ENCODE results near the gene GOPC.

GOPC gene

GRCh38 chr6:117547688-117548621 lies 54.4 kb downstream of the GOPC start:
- Mint-ChIP-seq H3K27ac (peak overlapping the region; percentile 80), H3K36me3 (ENCODE audit: low read depth) (peaks cover 3% of the 10 kb centered on the region), H3K4me1 (ENCODE audit: low read depth) (peaks cover 34% of the 10 kb centered on the region), H3K27me3 (ENCODE audit: low read depth) (peaks cover 13% of the 10 kb centered on the region), H3K9me3 (no peaks in the 10 kb centered on the region), H3K4me3 (peak overlapping the region; percentile 69)

- Mint-ChIP-seq H3K27ac (peak overlapping the region; percentile 24), H3K4me1 (ENCODE audit: low read depth) (peaks cover 34% of the 10 kb centered on the region), H3K9me3 (no peaks in the 10 kb centered on the region), H3K4me3 (peak overlapping the region; percentile 25), H3K36me3 (ENCODE audit: low read depth) (peaks cover 3% of the 10 kb centered on the region), H3K27me3 (ENCODE audit: low read depth) (peaks cover 13% of the 10 kb centered on the region)
Observed at GRCh38 chr6:117546674-117547073, 55.6 kb downstream of the GOPC start.

- Mint-ChIP-seq H3K27ac (no peak overlapping the region), H3K9me3 (no peaks in the 10 kb centered on the region), H3K27me3 (ENCODE audit: low read depth) (peaks cover 13% of the 10 kb centered on the region), H3K4me1 (ENCODE audit: low read depth) (peaks cover 27% of the 10 kb centered on the region), H3K4me3 (no peak overlapping the region), H3K36me3 (ENCODE audit: low read depth) (peaks cover 3% of the 10 kb centered on the region)
Observed at GRCh38 chr6:117545161-117545595, 57.1 kb downstream of the GOPC start.

- H3K4me3 Mint-ChIP-seq: no peak overlapping the region
- no peak overlapping the region for H3K27ac Mint-ChIP-seq
- peaks cover 3% of the 10 kb centered on the region for H3K36me3 Mint-ChIP-seq (ENCODE audit: low read depth)
- H3K27me3 Mint-ChIP-seq (ENCODE audit: low read depth): peaks cover 13% of the 10 kb centered on the region
- peaks cover 24% of the 10 kb centered on the region for H3K4me1 Mint-ChIP-seq (ENCODE audit: low read depth)
- H3K9me3 Mint-ChIP-seq: no peaks in the 10 kb centered on the region
Observed at GRCh38 chr6:117544716-117545115, 57.6 kb downstream of the GOPC start.

- Mint-ChIP-seq H3K9me3 (no peaks in the 10 kb centered on the region), H3K4me1 (ENCODE audit: low read depth) (peaks cover 7% of the 10 kb centered on the region), H3K36me3 (ENCODE audit: low read depth) (peaks cover 6% of the 10 kb centered on the region), H3K27me3 (ENCODE audit: low read depth) (peaks cover 11% of the 10 kb centered on the region), H3K4me3 (no peak overlapping the region), H3K27ac (no peak overlapping the region)
Observed at GRCh38 chr6:117542493-117542892, 59.8 kb downstream of the GOPC start.

- Mint-ChIP-seq H3K9me3 (no peaks in the 10 kb centered on the region), H3K4me1 (ENCODE audit: low read depth) (no peaks in the 10 kb centered on the region), H3K4me3 (no peak overlapping the region), H3K27me3 (ENCODE audit: low read depth) (no peaks in the 10 kb centered on the region), H3K36me3 (ENCODE audit: low read depth) (peaks cover 4% of the 10 kb centered on the region), H3K27ac (no peak overlapping the region)
Observed at GRCh38 chr6:117540670-117541069, 61.6 kb downstream of the GOPC start.

GRCh38 chr6:117538615-117539014 lies 63.7 kb downstream of the GOPC start:
- H3K9me3 Mint-ChIP-seq: no peaks in the 10 kb centered on the region
- peaks cover 4% of the 10 kb centered on the region for H3K36me3 Mint-ChIP-seq (ENCODE audit: low read depth)
- H3K27ac Mint-ChIP-seq: no peak overlapping the region
- no peaks in the 10 kb centered on the region for H3K4me1 Mint-ChIP-seq (ENCODE audit: low read depth)
- H3K27me3 Mint-ChIP-seq (ENCODE audit: low read depth): no peaks in the 10 kb centered on the region
- H3K4me3 Mint-ChIP-seq: no peak overlapping the region

- H3K36me3 Mint-ChIP-seq (ENCODE audit: low read depth): peaks cover 4% of the 10 kb centered on the region
- H3K27ac Mint-ChIP-seq: no peak overlapping the region
- H3K27me3 Mint-ChIP-seq (ENCODE audit: low read depth): no peaks in the 10 kb centered on the region
- no peaks in the 10 kb centered on the region for H3K4me1 Mint-ChIP-seq (ENCODE audit: low read depth)
- no peak overlapping the region for H3K4me3 Mint-ChIP-seq
- no peaks in the 10 kb centered on the region for H3K9me3 Mint-ChIP-seq
Observed at GRCh38 chr6:117536317-117536716, 66.0 kb downstream of the GOPC start.

GRCh38 chr6:117534974-117535373 lies 67.3 kb downstream of the GOPC start:
- Mint-ChIP-seq H3K4me1 (ENCODE audit: low read depth) (no peaks in the 10 kb centered on the region), H3K27me3 (ENCODE audit: low read depth) (no peaks in the 10 kb centered on the region), H3K9me3 (no peaks in the 10 kb centered on the region), H3K27ac (no peak overlapping the region), H3K4me3 (no peak overlapping the region), H3K36me3 (ENCODE audit: low read depth) (peaks cover 4% of the 10 kb centered on the region)

- H3K36me3 Mint-ChIP-seq (ENCODE audit: low read depth): peaks cover 4% of the 10 kb centered on the region
- no peaks in the 10 kb centered on the region for H3K27me3 Mint-ChIP-seq (ENCODE audit: low read depth)
- H3K4me3 Mint-ChIP-seq: no peak overlapping the region
- H3K4me1 Mint-ChIP-seq (ENCODE audit: low read depth): no peaks in the 10 kb centered on the region
- no peak overlapping the region for H3K27ac Mint-ChIP-seq
- no peaks in the 10 kb centered on the region for H3K9me3 Mint-ChIP-seq
Observed at GRCh38 chr6:117533775-117534174, 68.5 kb downstream of the GOPC start.

GRCh38 chr6:117531809-117532725 lies 70.2 kb downstream of the GOPC start:
- Mint-ChIP-seq H3K27ac (no peak overlapping the region), H3K36me3 (ENCODE audit: low read depth) (no peaks in the 10 kb centered on the region), H3K27me3 (ENCODE audit: low read depth) (no peaks in the 10 kb centered on the region), H3K4me1 (ENCODE audit: low read depth) (no peaks in the 10 kb centered on the region), H3K4me3 (no peak overlapping the region), H3K9me3 (no peaks in the 10 kb centered on the region)

- H3K4me3 Mint-ChIP-seq: no peak overlapping the region
- no peaks in the 10 kb centered on the region for H3K36me3 Mint-ChIP-seq (ENCODE audit: low read depth)
- H3K27ac Mint-ChIP-seq: no peak overlapping the region
- no peaks in the 10 kb centered on the region for H3K4me1 Mint-ChIP-seq (ENCODE audit: low read depth)
- no peaks in the 10 kb centered on the region for H3K27me3 Mint-ChIP-seq (ENCODE audit: low read depth)
- H3K9me3 Mint-ChIP-seq: no peaks in the 10 kb centered on the region
Observed at GRCh38 chr6:117531346-117531745, 71.0 kb downstream of the GOPC start.

GRCh38 chr6:117530467-117531242 lies 71.7 kb downstream of the GOPC start:
- H3K27ac Mint-ChIP-seq: no peak overlapping the region
- no peaks in the 10 kb centered on the region for H3K27me3 Mint-ChIP-seq (ENCODE audit: low read depth)
- H3K4me1 Mint-ChIP-seq (ENCODE audit: low read depth): no peaks in the 10 kb centered on the region
- no peaks in the 10 kb centered on the region for H3K9me3 Mint-ChIP-seq
- no peak overlapping the region for H3K4me3 Mint-ChIP-seq
- no peaks in the 10 kb centered on the region for H3K36me3 Mint-ChIP-seq (ENCODE audit: low read depth)

- no peaks in the 10 kb centered on the region for H3K36me3 Mint-ChIP-seq (ENCODE audit: low read depth)
Observed at GRCh38 chr6:117525607-117526006, 76.7 kb downstream of the GOPC start.

More at GRCh38 chr6:117525607-117526006, 76.7 kb downstream of the GOPC start:
- Mint-ChIP-seq H3K27ac (no peak overlapping the region), H3K4me1 (ENCODE audit: low read depth) (no peaks in the 10 kb centered on the region), H3K27me3 (ENCODE audit: low read depth) (no peaks in the 10 kb centered on the region), H3K4me3 (no peak overlapping the region), H3K9me3 (no peaks in the 10 kb centered on the region)
